C4-2B (cell line): Measurements from ENCODE around the gene NCEH1.

ENCODE experiments used
- CTCF ChIP-seq: fragments of 450-650 bp; conservative IDR thresholded peaks from 2 replicates; pipeline ENCODE4 v1.5.1; 2017; ENCODE audit warnings: mild to moderate bottlenecking
- ZFX ChIP-seq: fragments of 450-650 bp; IDR thresholded peaks from 2 replicates; pipeline ENCODE4 v1.6.1; 2017

- TF ChIP-seq CTCF: no peak
- no peak for TF ChIP-seq ZFX
Measured at GRCh38 chr3:172647823-172648222, 63.0 kb downstream of the NCEH1 start.
